Spleen (tissue), 11 donors: ENCODE data around the gene CDKN1A. TPM values are rescaled to one million over a fixed set of nuclear protein-coding genes. Genes with fewer than 3 reads are reported as not detected.
"Not testable (repeated sequence)": the region's sequence is repeated elsewhere in the genome, so short reads cannot be mapped to it uniquely, and the experiment has no call there.

Source experiments
- DNase-seq: peaks from one replicate; pipeline ENCODE4 v3.0.0-alpha.2; 2020
- H3K27ac ChIP-seq, 8 donors: fragments of 200-600 bp; sonication (generic) in 7 of 8; 1 replicate in 4 of 8; 2 replicates in 4 of 8; pipeline versions ENCODE4 v1.5.0 to v1.8.0; 2016 to 2021; ENCODE audit warnings: inconsistent platforms in 4 of 8, mild to moderate bottlenecking in 4 of 8, moderate library complexity in 1 of 8
- H3K27me3 ChIP-seq, 7 donors: fragments of 200-600 bp; sonication (generic) in 6 of 7; replicated peaks in 1 of 7; 1 replicate in 4 of 7; 2 replicates in 3 of 7; pipeline versions ENCODE4 v1.5.0 to v1.8.0; 2016 to 2021; ENCODE audit warnings: inconsistent platforms in 3 of 7, mild to moderate bottlenecking in 1 of 7
- H3K36me3 ChIP-seq, 6 donors: fragments of 200-600 bp; sonication (generic) in 5 of 6; 1 replicate in 4 of 6; 2 replicates in 2 of 6; pipeline versions ENCODE4 v1.5.0 to v1.8.0; 2016 to 2021; ENCODE audit warnings: inconsistent platforms in 2 of 6
- H3K4me1 ChIP-seq, 6 donors: fragments of 200-600 bp; sonication (generic) in 5 of 6; 1 replicate in 3 of 6; 2 replicates in 3 of 6; pipeline versions ENCODE4 v1.5.0 to v1.8.0; 2016 to 2021; ENCODE audit warnings: inconsistent platforms in 3 of 6
- H3K4me3 ChIP-seq, 8 donors: fragments of 200-600 bp; sonication (generic) in 7 of 8; 1 replicate in 4 of 8; 2 replicates in 4 of 8; pipeline versions ENCODE4 v1.5.0 to v1.8.0; 2016 to 2021; ENCODE audit warnings: inconsistent platforms in 4 of 8, mild to moderate bottlenecking in 4 of 8, moderate library complexity in 2 of 8
- H3K9me3 ChIP-seq, 8 donors: fragments of 200-600 bp; sonication (generic) in 7 of 8; 1 replicate in 4 of 8; 2 replicates in 4 of 8; pipeline versions ENCODE4 v1.5.0 to v1.8.0; 2016 to 2021; ENCODE audit warnings: inconsistent platforms in 4 of 8
- POLR2A ChIP-seq, 3 donors: fragments of 450-650 bp; IDR thresholded peaks; one replicate each; pipeline ENCODE4 v1.5.1; 2017; ENCODE audit warnings: antibody characterized with exemption in 3 of 3, mild to moderate bottlenecking in 1 of 3
- POLR2AphosphoS5 ChIP-seq, 3 donors: sonication (generic); formaldehyde crosslinking; IDR thresholded peaks; one replicate each; pipeline ENCODE4 v1.5.1; 2017; ENCODE audit warnings: antibody characterized with exemption in 3 of 3
- WGBS, 5 donors: extraction: QIAGEN DNeasy Blood & Tissue Kit in 3 of 5; methylation state at CpG; one replicate each; pipeline versions ENCODE4 v1.1.5 to v1.1.7; 2013 to 2018; 5-methylcytosine and 5-hydroxymethylcytosine counted together
- intact Hi-C: fragments of 100-400 bp; cut with DNase I; formaldehyde crosslinking; loops from one replicate; pipeline ENCODE4 v1.15.0; 2023; ENCODE audit warnings: low total_unique reads
- polyA plus RNA-seq, 3 donors: library from polyadenylated mRNA; stranded (reverse); fragments of 200-250 nt; gene quantifications; one replicate each; pipeline ENCODE4 v1.2.1, GENCODE V29; 2013
- total RNA-seq, 7 donors: library from RNA; depleted of rRNA in 3 of 7; stranded (reverse); fragments of >200 nt in 3 of 7; fragmentation: NEBNext Ultra II Directional in 4 of 7; extraction: Animal tissue kit (Norgen Biotek cat#: 25700) in 4 of 7; gene quantifications; one replicate each; pipeline versions ENCODE4 v1.1.0 to v1.2.1, GENCODE V29; 2016 to 2021
- TF ChIP-seq, protein P1 (sequence below), 11 experiments: fragments of 200-600 bp in 7 of 11; fragments of 450-650 bp in 4 of 11; sonication (generic) in 4 of 11; IDR thresholded peaks in 8 of 11; conservative IDR thresholded peaks in 3 of 11; 1 replicate in 7 of 11; 2 replicates in 4 of 11; pipeline versions ENCODE4 v1.4.0 to v1.8.0; 2016 to 2021; ENCODE audit warnings: antibody characterized with exemption in 11 of 11, inconsistent platforms in 4 of 11, mild to moderate bottlenecking in 1 of 11
- donor health status: healthy with polysubstance abuse.
- donor health status: DM: no; HTN: no; CAD: no; lungs with moderate emphysema.
- donor health status: DM: no; HTN: no; CAD: no.
- donor health status: Bipolar disorder and iron deficiency.
- donor health status: healthy.
- donor health status: DM: no; HTN: no; CAD: no.
- donor health status: DM: yes; HTN: yes; CAD: no.

CDKN1A gene
- total and polyA plus RNA-seq, 10 donors, result 10.7 to 58.5 (median 28.1) TPM

DNA sequence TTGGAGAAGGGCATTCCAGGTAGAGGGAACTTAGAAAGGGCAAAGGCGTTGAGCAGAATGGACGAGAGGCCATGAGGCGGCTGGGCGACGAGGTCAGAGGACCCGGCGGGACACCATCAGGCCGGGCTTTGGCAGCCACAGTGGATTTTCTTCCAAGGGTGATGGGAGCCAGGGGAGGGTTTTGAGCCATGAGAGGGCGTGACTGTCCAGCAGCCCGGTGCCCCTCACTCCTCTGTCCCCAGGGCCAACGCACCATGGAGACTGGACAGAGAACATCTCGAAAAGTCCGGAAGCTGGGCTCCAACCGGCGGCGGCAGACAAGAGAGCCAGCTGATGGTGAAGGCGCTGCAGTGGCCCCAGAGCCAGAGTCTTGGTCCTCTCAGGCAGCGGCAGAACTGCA is 25.5 kb downstream of the CDKN1A start:
- intact Hi-C loops, result no loop called here
- TF ChIP-seq, protein P1, sequence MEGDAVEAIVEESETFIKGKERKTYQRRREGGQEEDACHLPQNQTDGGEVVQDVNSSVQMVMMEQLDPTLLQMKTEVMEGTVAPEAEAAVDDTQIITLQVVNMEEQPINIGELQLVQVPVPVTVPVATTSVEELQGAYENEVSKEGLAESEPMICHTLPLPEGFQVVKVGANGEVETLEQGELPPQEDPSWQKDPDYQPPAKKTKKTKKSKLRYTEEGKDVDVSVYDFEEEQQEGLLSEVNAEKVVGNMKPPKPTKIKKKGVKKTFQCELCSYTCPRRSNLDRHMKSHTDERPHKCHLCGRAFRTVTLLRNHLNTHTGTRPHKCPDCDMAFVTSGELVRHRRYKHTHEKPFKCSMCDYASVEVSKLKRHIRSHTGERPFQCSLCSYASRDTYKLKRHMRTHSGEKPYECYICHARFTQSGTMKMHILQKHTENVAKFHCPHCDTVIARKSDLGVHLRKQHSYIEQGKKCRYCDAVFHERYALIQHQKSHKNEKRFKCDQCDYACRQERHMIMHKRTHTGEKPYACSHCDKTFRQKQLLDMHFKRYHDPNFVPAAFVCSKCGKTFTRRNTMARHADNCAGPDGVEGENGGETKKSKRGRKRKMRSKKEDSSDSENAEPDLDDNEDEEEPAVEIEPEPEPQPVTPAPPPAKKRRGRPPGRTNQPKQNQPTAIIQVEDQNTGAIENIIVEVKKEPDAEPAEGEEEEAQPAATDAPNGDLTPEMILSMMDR (IDR thresholded peaks at IDR 0.05 in 8 of 11, conservative IDR thresholded peaks at IDR 0.05 in 3 of 11), result no peak
- no peak for TF ChIP-seq POLR2AphosphoS5 (IDR thresholded peaks at IDR 0.05)
- TF ChIP-seq POLR2A (IDR thresholded peaks at IDR 0.05), result no peak
- H3K27ac ChIP-seq, result no peak overlapping the region
- H3K4me1 ChIP-seq, result peaks cover 0 to 30% (median 6%) of the 10 kb centered on the region in 6 donors
- peaks cover 0 to 5% (median 0%) of the 10 kb centered on the region in 6 donors for H3K36me3 ChIP-seq
- WGBS, 5 donors, result 92 to 98% (median 95%) methylated on average over 17 to 18 of the region's 18 CpGs
- peak; percentile 55 for DNase-seq
- no peaks in the 10 kb centered on the region for H3K9me3 ChIP-seq
- H3K4me3 ChIP-seq, result no peak overlapping the region
- no peaks in the 10 kb centered on the region for H3K27me3 ChIP-seq

DNA sequence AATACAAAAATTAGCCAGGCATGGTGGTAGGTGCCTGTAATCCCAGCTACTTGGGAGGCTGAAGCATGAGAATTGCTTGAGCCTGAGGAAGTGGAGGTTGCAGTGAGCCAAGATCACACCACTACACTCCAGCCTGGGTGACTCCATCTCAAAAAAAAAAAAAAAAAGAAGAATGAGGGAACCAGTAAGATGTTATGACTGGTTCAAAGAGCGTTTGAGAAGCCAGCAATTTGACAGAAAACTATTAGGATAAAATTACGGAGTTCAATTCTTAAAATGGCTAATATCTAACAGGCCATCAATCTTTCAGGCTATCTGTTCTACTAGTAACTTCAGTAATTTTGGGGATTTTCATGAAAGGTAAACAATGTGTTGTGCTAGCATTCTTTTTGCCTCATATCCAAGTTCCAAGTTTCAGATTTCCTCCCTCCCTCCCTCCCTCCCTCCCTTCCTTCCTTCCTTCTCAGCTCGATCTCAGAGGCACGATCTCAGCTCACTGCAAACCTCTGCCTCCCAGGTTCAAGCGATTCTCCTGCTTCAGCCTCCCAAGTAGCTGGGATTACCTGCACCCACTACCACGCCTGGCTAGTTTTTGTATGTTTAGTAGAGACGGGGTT is 26.6 kb downstream of the CDKN1A start:
- H3K4me3 ChIP-seq, H3K27me3 ChIP-seq, DNase-seq, H3K27ac ChIP-seq, H3K9me3 ChIP-seq, H3K36me3 ChIP-seq, intact Hi-C loops: not testable (repeated sequence)
- H3K4me1 ChIP-seq, result peaks cover 0 to 19% (median 6%) of the 10 kb centered on the region in 6 donors
- 61 to 78% (median 67%) methylated on average over 7 of the region's 7 CpGs for WGBS, 5 donors

- intact Hi-C loops, result no loop called here
These were observed 27.8 kb downstream of the CDKN1A start for GRCh38 chr6:36706339-36706738.

GRCh38 chr6:36712816-36713215 is 34.3 kb downstream of the CDKN1A start:
- no peak for TF ChIP-seq POLR2AphosphoS5 (IDR thresholded peaks at IDR 0.05)
- TF ChIP-seq POLR2A (IDR thresholded peaks at IDR 0.05), result no peak
- H3K4me3 ChIP-seq, result no peak overlapping the region
- H3K27me3 ChIP-seq, result no peaks in the 10 kb centered on the region
- intact Hi-C loops, result no loop called here
- DNase-seq, result no peak
- WGBS, 5 donors, result 78 to 88% (median 84%) methylated on average over 4 of the region's 4 CpGs
- no peaks in the 10 kb centered on the region for H3K9me3 ChIP-seq
- H3K36me3 ChIP-seq, result peaks cover 0 to 39% (median 0%) of the 10 kb centered on the region in 6 donors
- H3K4me1 ChIP-seq, result no peaks in the 10 kb centered on the region
- no peak overlapping the region for H3K27ac ChIP-seq

More at GRCh38 chr6:36706339-36706738, 27.8 kb downstream of the CDKN1A start:
- Histone ChIP-seq H3K9me3 (no peaks in the 10 kb centered on the region), H3K4me1 (peaks cover 0 to 7% (median under 1%) of the 10 kb centered on the region in 6 donors), H3K4me3 (no peak overlapping the region), H3K27ac (no peak overlapping the region), H3K27me3 (no peaks in the 10 kb centered on the region), H3K36me3 (peaks cover 0 to 5% (median 0%) of the 10 kb centered on the region in 6 donors)
- TF ChIP-seq POLR2AphosphoS5 (IDR thresholded peaks at IDR 0.05) (no peak), POLR2A (IDR thresholded peaks at IDR 0.05) (no peak)
- TF ChIP-seq, protein P1 (IDR thresholded peaks at IDR 0.05 in 8 of 11, conservative IDR thresholded peaks at IDR 0.05 in 3 of 11), result no peak
- DNase-seq, result no peak
- 39 to 79% (median 62%) methylated on average over 1 of the region's 1 CpG for WGBS, 5 donors

- Histone ChIP-seq H3K4me3 (no peak overlapping the region), H3K4me1 (no peaks in the 10 kb centered on the region), H3K27ac (no peak overlapping the region), H3K9me3 (no peaks in the 10 kb centered on the region), H3K36me3 (peaks cover 0 to 49% (median 0%) of the 10 kb centered on the region in 6 donors), H3K27me3 (no peaks in the 10 kb centered on the region)
- TF ChIP-seq POLR2A (IDR thresholded peaks at IDR 0.05) (no peak), POLR2AphosphoS5 (IDR thresholded peaks at IDR 0.05) (no peak)
- TF ChIP-seq, protein P1 (IDR thresholded peaks at IDR 0.05 in 8 of 11, conservative IDR thresholded peaks at IDR 0.05 in 3 of 11), result no peak
- 85 to 90% (median 86%) methylated on average over 6 to 8 of the region's 8 CpGs for WGBS, 5 donors
- DNase-seq, result peak; percentile 41
- intact Hi-C loops, result no loop called here
These were observed 35.3 kb downstream of the CDKN1A start for GRCh38 chr6:36713846-36714245.
